NCI-H2227 (cell line): Measurements from ENCODE around the gene MYOG.

Experiments
- DNase-seq: peaks from one replicate; lab custom pipeline; 2025; ENCODE audit not compliant: unreplicated experiment; lab: John Stamatoyannopoulos, UW

The MYOG gene

GRCh38 chr1:203034422-203035110 lies 51.2 kb downstream of the MYOG start:
- DNase-seq = no peak

GRCh38 chr1:203033917-203034316 lies 51.9 kb downstream of the MYOG start:
- no peak for DNase-seq

GRCh38 chr1:203033287-203033686 lies 52.5 kb downstream of the MYOG start:
- no peak for DNase-seq
